ENCODE data around the gene TATDN2.
A peak's percentile ranks its signal among the peaks of the same experiment; 100 is the strongest.
"Not testable (repeated sequence)": the region's sequence is repeated elsewhere in the genome, so short reads cannot be mapped to it uniquely, and the experiment has no call there.

The TATDN2 gene

GRCh38 chr3:10238345-10239183, 9.7 kb upstream of the TATDN2 start:
- DNase-seq = no peak

GRCh38 chr3:10240799-10241198, 7.5 kb upstream of the TATDN2 start:
- no peak for DNase-seq

- peak; percentile 75 for DNase-seq
Measured at GRCh38 chr3:10242182-10243065, 5.8 kb upstream of the TATDN2 start.

- no peak for DNase-seq
Measured at GRCh38 chr3:10244009-10244408, 4.2 kb upstream of the TATDN2 start.

- no peak for DNase-seq
Measured at GRCh38 chr3:10245081-10245712, 3.1 kb upstream of the TATDN2 start.

- DNase-seq = no peak
Measured at GRCh38 chr3:10247679-10248183, 528 bp upstream of the TATDN2 start.

GRCh38 chr3:10248984-10249748, 907 bp downstream of the TATDN2 start:
- peak; percentile 83 for DNase-seq

GRCh38 chr3:10249833-10250232, 1.6 kb downstream of the TATDN2 start:
- DNase-seq = no peak

- DNase-seq = no peak
Measured at GRCh38 chr3:10251006-10251405, 2.7 kb downstream of the TATDN2 start.

- DNase-seq = no peak
Measured at GRCh38 chr3:10253731-10254130, 5.5 kb downstream of the TATDN2 start.

- no peak for DNase-seq
Measured at GRCh38 chr3:10255835-10256234, 7.6 kb downstream of the TATDN2 start.

GRCh38 chr3:10259036-10259435, 10.8 kb downstream of the TATDN2 start:
- no peak for DNase-seq

- DNase-seq = no peak
Measured at GRCh38 chr3:10259798-10260197, 11.5 kb downstream of the TATDN2 start.

- no peak for DNase-seq
Measured at GRCh38 chr3:10260211-10260701, 12.0 kb downstream of the TATDN2 start.

- no peak for DNase-seq
Measured at GRCh38 chr3:10262027-10262426, 13.8 kb downstream of the TATDN2 start.

GRCh38 chr3:10263646-10264363, 15.5 kb downstream of the TATDN2 start:
- peak; percentile 81 for DNase-seq

GRCh38 chr3:10265833-10266232, 17.6 kb downstream of the TATDN2 start:
- DNase-seq = no peak

- DNase-seq = not testable (repeated sequence)
Measured at GRCh38 chr3:10266936-10267335, 18.7 kb downstream of the TATDN2 start.

GRCh38 chr3:10268116-10268515, 19.9 kb downstream of the TATDN2 start:
- no peak for DNase-seq

GRCh38 chr3:10268930-10269329, 20.7 kb downstream of the TATDN2 start:
- no peak for DNase-seq

- no peak for DNase-seq
Measured at GRCh38 chr3:10269443-10269842, 21.2 kb downstream of the TATDN2 start.

GRCh38 chr3:10272476-10272875, 24.2 kb downstream of the TATDN2 start:
- not testable (repeated sequence) for DNase-seq

Data from activated CD8-positive, alpha-beta memory T cell treated with anti-CD3 and anti-CD28 coated beads for 24 hours (primary cell).